ENCODE results near the gene HSD17B7. TPM values are rescaled to one million over a fixed set of nuclear protein-coding genes. Genes with fewer than 3 reads are reported as not detected.

Gene HSD17B7
- total RNA-seq, 1 donor from 2014 or later, result 10.9 TPM

DNA sequence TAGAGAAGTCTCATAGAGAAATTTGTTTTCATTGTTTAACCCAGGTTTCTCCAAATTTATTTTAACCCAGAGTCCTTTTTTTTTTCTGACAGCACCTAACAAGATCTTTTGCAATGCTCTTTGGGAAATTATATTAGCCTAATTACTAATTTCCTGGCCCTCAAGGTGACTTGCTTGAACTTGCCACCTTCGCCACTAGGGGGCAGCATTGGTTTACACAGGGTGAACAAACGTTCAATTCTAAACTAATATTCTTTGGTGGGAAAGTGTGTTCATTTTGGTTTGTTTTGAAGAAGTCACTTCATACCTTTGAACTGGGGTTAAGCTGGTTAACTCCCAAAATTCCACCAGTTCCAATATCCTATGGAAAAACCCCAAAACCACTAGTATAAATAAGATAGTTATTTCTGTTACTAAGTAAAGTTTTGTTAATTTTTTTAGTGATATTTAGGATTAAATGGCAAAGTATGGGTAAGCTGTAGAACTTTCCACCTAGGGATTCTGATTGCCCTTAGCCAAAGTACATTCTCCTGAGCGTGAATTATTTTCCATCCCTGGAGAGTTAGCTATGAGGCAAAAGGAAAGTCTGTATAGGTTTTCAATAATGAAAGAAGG, 57.4 kb downstream of the HSD17B7 start:
- peak; percentile 97 for TF ChIP-seq CTCF (IDR thresholded peaks at IDR 0.05; ENCODE audit: insufficient read depth, low read depth, low read length)
- no peak for TF ChIP-seq EZH2 (IDR thresholded peaks at IDR 0.05; ENCODE audit: insufficient read depth, low read length)
- Histone ChIP-seq H3K9me3 (ENCODE audit: insufficient read depth, low read depth, low read length) (no peaks in the 10 kb centered on the region), H3K27ac (ENCODE audit: low read depth, low read length) (no peak overlapping the region), H2AFZ (ENCODE audit: low read depth, low read length) (no peak overlapping the region), H3K4me2 (ENCODE audit: low read length) (no peak overlapping the region), H4K20me1 (ENCODE audit: insufficient read depth, low read length) (no peaks in the 10 kb centered on the region), H3K9ac (ENCODE audit: low read length) (no peak overlapping the region), H3K4me3 (ENCODE audit: insufficient read depth, low read depth, low read length) (no peak overlapping the region), H3K79me2 (ENCODE audit: insufficient read depth, low read length) (no peaks in the 10 kb centered on the region), H3K4me1 (ENCODE audit: insufficient read depth, low read length) (peaks cover 10% of the 10 kb centered on the region), H3K27me3 (ENCODE audit: insufficient read depth, low read length) (no peaks in the 10 kb centered on the region), H3K36me3 (ENCODE audit: insufficient read depth, low read length) (no peaks in the 10 kb centered on the region)
- H3K27ac Mint-ChIP-seq (ENCODE audit: unreplicated experiment), result no peak overlapping the region
- no peaks in the 10 kb centered on the region for H3K9me3 Mint-ChIP-seq (ENCODE audit: unreplicated experiment)
- H3K27me3 Mint-ChIP-seq (ENCODE audit: low read depth, unreplicated experiment), result no peaks in the 10 kb centered on the region
- peaks cover 1% of the 10 kb centered on the region for H3K4me1 Mint-ChIP-seq (ENCODE audit: low read depth, unreplicated experiment)
- no peaks in the 10 kb centered on the region for H3K36me3 Mint-ChIP-seq (ENCODE audit: low read depth, unreplicated experiment)
- no peak overlapping the region for H3K4me3 Mint-ChIP-seq (ENCODE audit: unreplicated experiment)
- FAIRE-seq, result peak; percentile 96
- DNase-seq (ENCODE audit: low read depth), result peak; percentile 50

- Histone ChIP-seq H3K4me2 (ENCODE audit: low read length) (no peak overlapping the region), H3K79me2 (ENCODE audit: insufficient read depth, low read length) (no peaks in the 10 kb centered on the region), H3K4me1 (ENCODE audit: insufficient read depth, low read length) (peaks cover 16% of the 10 kb centered on the region), H4K20me1 (ENCODE audit: insufficient read depth, low read length) (no peaks in the 10 kb centered on the region), H3K4me3 (ENCODE audit: insufficient read depth, low read depth, low read length) (no peak overlapping the region), H2AFZ (ENCODE audit: low read depth, low read length) (no peak overlapping the region), H3K36me3 (ENCODE audit: insufficient read depth, low read length) (no peaks in the 10 kb centered on the region), H3K9me3 (ENCODE audit: insufficient read depth, low read depth, low read length) (no peaks in the 10 kb centered on the region), H3K9ac (ENCODE audit: low read length) (no peak overlapping the region), H3K27ac (ENCODE audit: low read depth, low read length) (no peak overlapping the region), H3K27me3 (ENCODE audit: insufficient read depth, low read length) (no peaks in the 10 kb centered on the region)
- Mint-ChIP-seq H3K9me3 (ENCODE audit: unreplicated experiment) (no peaks in the 10 kb centered on the region), H3K4me3 (ENCODE audit: unreplicated experiment) (no peak overlapping the region), H3K4me1 (ENCODE audit: low read depth, unreplicated experiment) (peaks cover 1% of the 10 kb centered on the region), H3K27ac (ENCODE audit: unreplicated experiment) (no peak overlapping the region), H3K27me3 (ENCODE audit: low read depth, unreplicated experiment) (no peaks in the 10 kb centered on the region), H3K36me3 (ENCODE audit: low read depth, unreplicated experiment) (no peaks in the 10 kb centered on the region)
- FAIRE-seq (no peak), DNase-seq (ENCODE audit: low read depth) (no peak)
- TF ChIP-seq EZH2 (IDR thresholded peaks at IDR 0.05; ENCODE audit: insufficient read depth, low read length) (no peak), CTCF (IDR thresholded peaks at IDR 0.05; ENCODE audit: insufficient read depth, low read depth, low read length) (no peak)
These were observed 59.2 kb downstream of the HSD17B7 start for GRCh38 chr1:162849711-162850110.

- no peaks in the 10 kb centered on the region for H4K20me1 ChIP-seq (ENCODE audit: insufficient read depth, low read length)
- H3K79me2 ChIP-seq (ENCODE audit: insufficient read depth, low read length), result no peaks in the 10 kb centered on the region
- H3K4me1 Mint-ChIP-seq (ENCODE audit: low read depth, unreplicated experiment), result peaks cover 16% of the 10 kb centered on the region
- H3K27ac Mint-ChIP-seq (ENCODE audit: unreplicated experiment), result no peak overlapping the region
- no peaks in the 10 kb centered on the region for H3K27me3 Mint-ChIP-seq (ENCODE audit: low read depth, unreplicated experiment)
- H3K9ac ChIP-seq (ENCODE audit: low read length), result no peak overlapping the region
- H3K9me3 Mint-ChIP-seq (ENCODE audit: unreplicated experiment), result no peaks in the 10 kb centered on the region
- H3K9me3 ChIP-seq (ENCODE audit: insufficient read depth, low read depth, low read length), result no peaks in the 10 kb centered on the region
- H3K4me3 Mint-ChIP-seq (ENCODE audit: unreplicated experiment), result no peak overlapping the region
- DNase-seq (ENCODE audit: low read depth), result no peak
- H3K36me3 Mint-ChIP-seq (ENCODE audit: low read depth, unreplicated experiment), result no peaks in the 10 kb centered on the region
- no peak overlapping the region for H3K4me3 ChIP-seq (ENCODE audit: insufficient read depth, low read depth, low read length)
- FAIRE-seq, result no peak
- no peaks in the 10 kb centered on the region for H3K27me3 ChIP-seq (ENCODE audit: insufficient read depth, low read length)
- no peak overlapping the region for H2AFZ ChIP-seq (ENCODE audit: low read depth, low read length)
- no peaks in the 10 kb centered on the region for H3K36me3 ChIP-seq (ENCODE audit: insufficient read depth, low read length)
- no peak for TF ChIP-seq CTCF (IDR thresholded peaks at IDR 0.05; ENCODE audit: insufficient read depth, low read depth, low read length)
- no peak for TF ChIP-seq EZH2 (IDR thresholded peaks at IDR 0.05; ENCODE audit: insufficient read depth, low read length)
- no peak overlapping the region for H3K27ac ChIP-seq (ENCODE audit: low read depth, low read length)
- H3K4me1 ChIP-seq (ENCODE audit: insufficient read depth, low read length), result peaks cover 30% of the 10 kb centered on the region
- H3K4me2 ChIP-seq (ENCODE audit: low read length), result no peak overlapping the region
These were observed 60.8 kb downstream of the HSD17B7 start for GRCh38 chr1:162851341-162851740.

Measured in astrocyte (in vitro differentiated cells and primary cell).